GM21529 (cell line): ENCODE data around the gene CUX1.
"Not testable (repeated sequence)": the region's sequence is repeated elsewhere in the genome, so short reads cannot be mapped to it uniquely, and the experiment has no call there.

Experiments used
- ATAC-seq: cut with Tn5 transposase; IDR thresholded peaks from one replicate; pipeline ENCODE4 v1.9.1; 2021; ENCODE audit not compliant: unreplicated experiment

Gene CUX1

DNA sequence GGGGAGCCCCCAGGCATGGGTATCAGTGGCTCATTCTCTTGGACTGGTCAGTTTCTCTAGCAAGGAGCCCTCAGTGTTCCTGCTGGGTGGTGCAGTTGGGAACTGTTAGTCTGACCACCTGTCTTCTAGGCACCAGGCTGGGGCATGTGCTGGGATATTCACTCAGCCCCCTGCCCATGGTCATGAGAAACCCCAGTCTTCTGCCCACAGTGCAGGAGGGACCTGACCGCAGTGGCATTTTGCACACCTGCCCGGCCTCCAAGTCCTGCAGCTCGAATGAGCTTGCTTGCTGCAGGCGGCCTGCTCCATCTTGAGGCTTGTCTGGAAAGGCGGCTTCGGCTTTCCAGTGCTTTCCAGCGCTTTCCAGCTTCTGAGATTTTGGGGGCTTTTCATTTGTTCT is 36.3 kb downstream of the CUX1 start:
- ATAC-seq: no peak

GRCh38 chr7:101854084-101854865 is 36.8 kb downstream of the CUX1 start:
- ATAC-seq: no peak

- ATAC-seq: peak; percentile 90
Measured at GRCh38 chr7:101856473-101857357, 39.3 kb downstream of the CUX1 start.

DNA sequence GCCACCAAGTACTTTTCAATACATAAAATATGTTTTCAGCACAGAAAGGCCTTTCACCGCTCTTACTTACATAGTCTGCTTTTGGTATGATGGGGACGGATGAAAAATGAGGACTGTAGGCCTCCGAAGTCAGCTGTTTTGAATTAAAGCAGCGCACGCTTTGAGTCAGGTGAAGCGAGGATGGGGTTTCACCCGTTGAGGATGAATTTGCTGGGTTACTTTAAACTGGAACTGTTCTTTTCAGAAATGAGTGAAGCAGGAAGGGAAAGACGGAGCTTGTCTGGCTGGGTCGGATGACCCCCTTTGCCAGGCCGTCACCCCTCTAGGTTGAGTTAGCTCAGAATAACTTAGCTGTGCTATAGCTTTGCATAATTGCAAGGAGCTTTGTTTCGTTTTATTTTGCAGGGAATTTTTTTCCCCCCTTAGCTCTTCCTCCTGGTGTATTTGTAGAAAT is 40.0 kb downstream of the CUX1 start:
- peak; percentile 31 for ATAC-seq

GRCh38 chr7:101858437-101859385 is 41.3 kb downstream of the CUX1 start:
- ATAC-seq: no peak

GRCh38 chr7:101859411-101860106 is 42.1 kb downstream of the CUX1 start:
- ATAC-seq: no peak

GRCh38 chr7:101860316-101861217 is 43.1 kb downstream of the CUX1 start:
- ATAC-seq: no peak

GRCh38 chr7:101861218-101861775 is 43.9 kb downstream of the CUX1 start:
- ATAC-seq: no peak

DNA sequence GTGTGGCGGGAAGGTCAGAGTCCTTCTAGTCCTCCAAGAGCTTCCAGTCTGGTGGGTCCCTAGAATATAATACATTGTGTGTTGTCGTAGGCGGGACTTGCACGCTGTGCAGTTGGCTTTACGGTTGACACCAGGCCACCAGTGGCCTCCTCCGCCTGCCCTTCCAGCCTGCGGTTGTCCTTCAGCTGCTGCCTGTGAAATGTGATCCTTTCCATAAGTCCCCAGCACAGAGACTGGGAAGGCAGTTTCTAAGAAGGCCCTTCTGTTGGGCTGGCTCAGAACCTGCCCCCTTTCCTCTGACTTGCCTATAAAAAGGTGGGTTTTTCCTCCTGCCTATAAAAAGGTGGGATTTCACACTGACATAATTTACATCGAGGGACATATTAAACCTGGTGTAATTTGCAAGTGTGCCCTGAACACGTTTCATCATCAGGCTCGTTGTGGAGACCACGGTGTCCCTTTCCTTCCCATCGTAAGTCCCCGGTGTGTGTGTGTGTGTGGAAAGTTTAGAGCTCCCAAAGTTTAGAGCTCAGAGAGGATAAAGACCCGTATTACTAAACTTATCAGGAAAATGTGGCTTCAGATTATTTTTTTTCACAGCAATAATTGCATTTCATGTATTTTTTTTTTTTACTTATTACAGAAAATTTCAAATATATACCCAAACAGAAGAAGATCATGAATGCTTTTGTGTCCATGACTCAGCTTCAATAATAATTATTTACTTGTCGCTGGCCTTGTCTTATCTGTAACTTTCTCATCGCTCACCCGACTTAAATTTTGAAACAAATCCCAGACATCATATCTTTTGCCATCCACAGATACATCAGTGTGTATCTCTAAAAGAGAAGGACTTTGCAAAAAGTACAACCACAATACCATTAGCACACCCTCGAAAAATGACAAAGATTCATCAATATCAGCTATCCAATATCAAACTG is 45.1 kb downstream of the CUX1 start:
- no peak for ATAC-seq

DNA sequence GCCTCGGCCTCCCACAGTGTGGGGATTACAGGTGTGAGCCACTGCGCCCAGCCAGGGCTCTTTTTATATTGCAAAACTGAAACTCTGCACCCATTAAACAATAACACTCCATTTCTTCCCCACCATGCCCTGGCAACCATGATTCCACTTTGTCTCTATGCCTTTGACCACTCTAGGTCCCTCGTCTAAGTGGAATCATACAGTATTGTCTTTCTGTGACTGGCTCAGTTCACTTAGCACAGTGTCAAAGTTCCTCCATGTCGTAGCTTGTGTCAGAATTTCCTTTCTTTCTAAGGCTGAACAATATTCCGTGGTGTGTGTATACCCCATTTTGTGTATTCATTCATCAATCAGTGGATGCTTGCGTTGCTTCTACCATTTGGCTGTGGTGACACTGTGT is 46.2 kb downstream of the CUX1 start:
- no peak for ATAC-seq

- ATAC-seq: no peak
Measured at GRCh38 chr7:101864039-101864438, 46.6 kb downstream of the CUX1 start.

DNA sequence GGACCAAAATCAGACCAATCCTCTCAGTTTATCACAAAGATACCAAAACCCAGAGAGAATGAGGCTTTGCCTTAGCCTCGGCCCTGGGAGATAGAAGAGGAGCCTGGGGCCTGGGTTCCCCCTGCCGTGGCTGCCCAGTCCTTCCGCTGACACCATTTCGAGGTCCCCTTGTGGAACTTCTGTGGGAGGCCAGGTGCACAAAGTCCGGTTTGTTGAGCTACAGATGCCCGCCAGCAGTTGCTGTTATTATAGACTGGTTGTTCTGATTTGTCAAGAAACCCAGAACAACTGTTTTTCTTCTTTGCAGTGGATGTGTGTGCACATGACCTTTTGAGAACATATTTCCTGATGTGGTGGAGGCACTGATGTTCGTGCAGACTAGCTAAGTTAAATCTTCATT is 47.6 kb downstream of the CUX1 start:
- ATAC-seq: no peak

- ATAC-seq: no peak
Measured at GRCh38 chr7:101865455-101865854, 48.0 kb downstream of the CUX1 start.

DNA sequence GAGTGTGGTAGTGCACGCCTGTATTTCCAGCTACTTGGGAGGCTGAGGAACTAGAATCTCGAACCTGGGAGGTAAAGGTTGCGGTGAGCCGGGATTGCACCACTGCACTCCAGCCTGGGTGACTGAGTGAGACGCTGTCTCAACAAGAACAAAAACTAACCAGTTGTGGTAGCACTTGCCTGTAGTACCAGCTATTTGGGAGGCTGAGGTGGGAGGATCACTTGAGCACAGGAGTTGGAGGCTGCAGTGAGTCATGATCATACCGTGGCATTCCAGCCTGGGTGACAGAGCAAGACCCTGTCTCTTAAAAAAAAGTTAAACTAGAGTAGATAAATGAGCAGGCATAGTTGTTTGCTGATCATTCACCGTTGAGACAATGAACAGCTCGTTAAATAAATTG is 48.9 kb downstream of the CUX1 start:
- no peak for ATAC-seq

DNA sequence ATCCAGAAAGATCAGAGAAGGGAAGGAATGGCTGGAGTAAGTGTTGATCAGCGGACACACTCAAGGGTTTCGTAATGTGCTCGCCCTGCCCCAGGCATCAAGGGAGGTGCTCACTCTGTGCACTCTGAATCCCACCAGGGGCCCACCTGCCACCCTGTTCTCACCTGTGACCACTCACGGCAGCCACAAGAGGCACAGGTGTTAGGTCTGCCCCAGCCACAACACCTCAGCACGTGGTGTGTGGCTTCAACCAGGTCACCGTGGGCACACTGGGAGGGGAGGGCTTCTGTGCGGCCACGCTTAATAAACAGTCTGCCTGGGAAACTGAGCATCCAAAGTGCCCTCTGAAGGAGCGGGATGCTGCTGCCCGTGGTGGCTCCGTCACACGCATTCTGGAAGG is 49.8 kb downstream of the CUX1 start:
- ATAC-seq: no peak

DNA sequence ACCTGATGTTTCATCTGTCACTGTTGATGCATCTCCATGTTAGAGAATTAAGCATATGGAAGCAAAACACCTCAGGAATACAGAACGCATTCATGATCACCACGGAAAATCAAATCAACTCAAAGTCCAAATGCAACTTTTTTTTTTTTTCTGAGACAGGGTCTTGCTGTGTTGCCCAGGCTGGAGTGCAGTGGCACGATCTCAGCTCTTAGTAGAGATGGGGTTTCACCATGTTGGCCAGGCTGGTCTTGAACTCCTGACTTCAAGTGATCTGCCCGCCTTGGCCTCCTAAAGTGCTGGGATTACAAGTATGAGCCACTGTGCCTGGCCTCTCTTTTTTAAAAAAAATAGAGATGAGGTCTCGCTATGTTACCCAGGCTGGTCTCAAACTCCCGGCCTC is 50.3 kb downstream of the CUX1 start:
- not testable (repeated sequence) for ATAC-seq

DNA sequence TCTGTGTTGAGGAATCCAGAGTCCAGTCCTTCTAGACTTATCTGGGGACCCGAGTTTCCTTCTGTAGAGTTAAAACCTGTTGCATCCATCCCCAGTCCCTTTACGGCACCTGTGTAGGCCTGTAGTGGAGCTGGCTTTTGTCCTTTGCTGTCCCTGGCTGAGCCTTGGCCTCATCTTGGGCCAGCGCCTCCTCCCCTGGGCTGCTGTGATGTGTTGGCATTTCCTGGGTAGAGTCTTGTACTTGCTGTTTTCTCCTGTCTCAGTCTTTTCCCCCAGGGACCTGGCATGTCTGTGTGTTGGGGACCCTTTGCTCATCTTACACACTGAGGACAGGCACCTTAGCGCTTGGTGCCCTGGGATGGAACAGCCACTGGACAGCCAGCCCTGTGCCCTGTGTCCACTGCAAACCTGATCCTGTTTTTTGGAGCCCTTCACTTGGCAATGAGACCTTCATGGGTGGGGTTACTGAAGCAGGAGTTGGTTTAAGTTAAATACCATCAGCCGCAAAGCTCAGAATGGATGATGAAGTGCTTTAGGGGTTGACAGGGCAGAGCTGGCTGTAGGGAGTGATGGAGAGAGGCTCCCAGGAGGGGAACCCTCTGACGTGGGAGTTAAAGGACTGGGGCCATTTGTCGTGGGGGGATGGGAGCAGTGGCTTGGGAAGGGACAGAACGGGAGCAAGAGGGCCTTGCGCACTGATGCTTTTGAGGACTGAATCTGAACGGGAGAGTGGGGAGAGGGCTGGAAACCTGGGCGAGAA is 50.9 kb downstream of the CUX1 start:
- no peak for ATAC-seq
